CD4-positive, alpha-beta T cell treated with Interleukin-17A for 1 hour (primary cell): Measurements from ENCODE around the gene RPUSD3.

Source experiments
- DNase-seq: peaks from one replicate; pipeline ENCODE4 v3.0.0-alpha.2; 2020

Gene RPUSD3

DNA sequence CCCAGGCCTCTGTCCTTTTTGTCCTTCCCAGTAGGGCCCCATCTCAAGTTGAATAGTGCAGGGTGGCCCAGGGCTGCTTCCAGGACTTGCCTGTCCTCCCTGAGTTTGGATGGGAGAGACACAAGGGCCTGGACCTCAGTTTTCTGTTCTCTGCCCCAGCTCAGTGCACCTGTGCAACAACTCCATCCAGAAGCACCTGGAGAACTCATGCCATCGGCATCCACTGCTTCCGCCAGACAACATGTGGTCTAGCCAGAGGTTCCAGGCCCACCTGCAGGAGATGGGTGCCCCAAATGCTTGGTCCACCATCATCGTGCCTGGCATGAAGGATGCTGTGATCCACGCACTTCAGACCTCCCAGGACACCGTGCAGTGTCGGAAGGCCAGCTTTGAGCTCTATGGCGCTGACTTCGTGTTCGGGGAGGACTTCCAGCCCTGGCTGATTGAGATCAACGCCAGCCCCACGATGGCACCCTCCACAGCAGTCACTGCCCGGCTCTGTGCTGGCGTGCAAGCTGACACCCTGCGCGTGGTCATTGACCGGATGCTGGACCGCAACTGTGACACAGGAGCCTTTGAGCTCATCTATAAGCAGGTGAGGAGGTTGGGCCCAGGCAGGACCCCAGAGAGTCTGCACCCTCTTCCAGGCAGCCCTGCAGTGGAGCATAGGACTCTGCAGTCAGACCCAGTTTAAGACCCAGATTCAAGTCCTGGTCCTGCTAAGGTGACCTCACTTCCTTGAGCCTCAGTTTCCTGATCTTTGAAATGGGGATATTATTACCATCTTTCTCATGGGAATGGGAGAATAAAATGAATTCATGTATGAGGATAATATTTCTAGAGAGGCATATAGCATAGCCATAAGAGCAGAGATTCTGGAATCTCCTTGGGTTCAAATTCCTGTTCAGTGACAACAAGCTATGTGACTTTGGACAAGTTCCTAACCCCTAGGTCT lies 14.7 kb downstream of the RPUSD3 start:
- DNase-seq, result no peak

DNA sequence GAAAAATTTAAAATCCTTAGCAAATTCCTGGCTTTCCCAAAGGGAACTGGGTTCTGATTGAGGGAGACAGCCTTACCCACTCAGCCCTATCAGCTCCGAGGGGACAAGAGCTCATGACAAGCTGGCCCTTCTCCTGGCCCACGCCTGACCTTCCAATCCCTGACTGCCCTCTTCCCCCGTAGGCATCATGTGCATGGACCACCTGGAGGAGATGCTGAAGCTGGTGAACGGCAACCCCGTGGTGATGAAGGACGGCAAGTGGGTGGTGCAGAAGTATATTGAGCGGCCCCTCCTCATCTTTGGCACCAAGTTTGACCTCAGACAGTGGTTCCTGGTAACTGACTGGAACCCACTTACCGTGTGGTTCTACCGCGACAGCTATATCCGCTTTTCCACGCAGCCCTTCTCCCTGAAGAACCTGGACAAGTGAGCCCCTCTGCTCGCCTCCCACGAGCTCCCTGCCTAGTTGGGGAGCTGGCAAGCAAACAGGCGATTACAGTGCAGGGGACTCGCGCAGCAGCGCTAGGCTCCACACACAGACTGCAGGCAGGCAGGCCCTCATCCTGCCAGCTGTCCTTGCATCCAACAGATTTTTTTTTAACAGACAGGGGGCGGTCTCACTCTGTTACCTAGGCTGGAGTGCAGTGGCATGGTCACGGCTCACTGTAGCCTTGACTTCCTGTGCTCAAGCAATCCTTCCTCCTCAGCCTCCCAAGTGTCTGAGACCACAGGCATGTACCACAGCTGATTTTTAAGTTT lies 16.8 kb downstream of the RPUSD3 start:
- DNase-seq, result peak; percentile 36

DNA sequence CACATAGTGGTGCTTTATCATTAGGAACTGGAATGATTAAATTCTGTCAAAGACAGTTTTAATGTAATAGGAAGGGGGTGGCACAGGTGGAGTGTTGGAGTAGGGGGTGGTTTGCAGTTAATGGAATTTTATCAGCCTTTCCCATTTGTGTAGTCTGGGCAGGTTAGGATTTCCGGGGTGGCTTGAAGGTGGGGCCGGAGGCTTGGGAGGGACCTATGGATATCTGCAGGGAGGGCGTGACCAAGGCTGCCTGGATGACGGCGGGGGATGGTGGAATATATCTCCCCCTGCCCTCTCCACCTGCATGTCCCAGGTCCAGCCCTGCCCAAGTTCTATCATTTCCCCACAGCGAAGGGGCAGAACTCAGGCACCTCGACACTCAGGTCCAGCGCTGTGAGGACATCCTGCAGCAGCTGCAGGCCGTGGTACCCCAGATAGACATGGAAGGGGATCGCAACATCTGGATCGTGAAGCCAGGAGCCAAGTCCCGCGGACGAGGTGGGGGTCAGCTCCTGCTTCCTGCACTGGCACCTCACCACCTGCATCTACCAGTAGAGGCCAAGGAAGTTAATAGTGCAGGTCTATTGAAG lies 18.3 kb downstream of the RPUSD3 start:
- DNase-seq, result no peak

DNA sequence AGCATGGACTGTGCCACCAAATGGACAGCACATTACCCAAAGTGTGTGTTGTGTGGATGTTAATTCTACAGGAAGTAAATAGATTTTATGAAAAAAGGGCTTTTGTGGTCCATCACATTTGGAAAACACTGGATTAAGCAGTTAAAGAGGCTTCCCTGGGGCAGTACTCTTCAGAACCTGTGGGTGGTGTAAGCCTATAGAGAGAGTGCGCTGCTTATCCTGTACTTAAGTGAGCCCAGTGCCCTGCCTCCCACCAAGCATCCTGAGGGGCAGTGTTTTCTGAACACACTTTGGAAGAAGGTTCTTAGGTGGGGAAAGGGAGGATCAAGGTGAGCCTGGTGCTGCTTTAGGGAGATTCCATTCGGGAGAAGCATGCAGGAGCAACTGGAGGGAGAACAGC lies 22.9 kb downstream of the RPUSD3 start:
- DNase-seq, result no peak

DNA sequence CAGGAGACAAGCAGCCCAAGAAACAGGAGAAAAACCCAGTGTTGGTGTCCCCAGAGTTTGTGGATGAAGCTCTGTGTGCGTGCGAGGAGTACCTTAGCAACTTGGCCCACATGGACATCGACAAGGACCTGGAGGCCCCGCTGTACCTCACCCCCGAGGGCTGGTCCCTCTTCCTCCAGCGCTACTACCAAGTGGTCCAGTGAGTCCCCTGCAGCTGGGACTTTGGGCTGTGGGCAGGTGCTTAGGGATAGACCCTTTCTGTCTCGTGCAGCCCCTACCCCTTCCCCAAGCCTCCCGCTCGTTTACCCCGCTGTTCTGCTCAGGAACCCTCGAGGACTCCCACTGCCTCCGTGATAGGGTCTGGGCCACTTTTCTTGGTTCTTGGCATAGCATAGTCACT lies 23.3 kb downstream of the RPUSD3 start:
- DNase-seq, result no peak

DNA sequence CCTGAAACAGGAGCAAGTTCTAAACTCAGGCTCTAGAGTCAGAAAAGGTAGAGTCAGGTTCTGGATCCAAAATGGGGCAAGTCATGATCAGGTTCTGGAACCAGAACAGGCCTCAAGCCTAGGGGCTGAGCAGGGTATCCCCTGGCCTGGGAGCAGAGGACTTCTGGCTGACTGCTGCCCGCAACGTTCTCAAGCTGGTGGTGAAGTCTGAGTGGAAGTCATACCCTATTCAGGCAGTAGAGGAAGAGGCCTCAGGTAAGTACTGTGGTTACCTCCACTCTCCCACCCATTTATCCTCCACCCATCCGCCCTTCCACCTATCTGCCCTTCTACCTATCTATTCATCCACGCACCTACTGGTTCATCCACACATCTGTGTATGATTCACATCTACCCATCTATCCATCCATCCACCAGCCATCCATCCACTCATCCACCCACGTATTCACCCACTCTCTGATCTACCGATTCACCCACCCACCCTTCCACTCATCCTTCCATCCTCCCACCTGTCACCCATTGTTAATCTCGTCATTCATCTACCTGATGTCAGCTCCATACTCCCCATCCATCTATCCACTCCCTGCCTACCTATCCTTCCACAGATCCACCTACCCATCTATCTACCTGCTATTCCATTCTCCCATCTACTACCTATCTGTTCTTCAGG lies 25.0 kb downstream of the RPUSD3 start:
- DNase-seq, result no peak

DNA sequence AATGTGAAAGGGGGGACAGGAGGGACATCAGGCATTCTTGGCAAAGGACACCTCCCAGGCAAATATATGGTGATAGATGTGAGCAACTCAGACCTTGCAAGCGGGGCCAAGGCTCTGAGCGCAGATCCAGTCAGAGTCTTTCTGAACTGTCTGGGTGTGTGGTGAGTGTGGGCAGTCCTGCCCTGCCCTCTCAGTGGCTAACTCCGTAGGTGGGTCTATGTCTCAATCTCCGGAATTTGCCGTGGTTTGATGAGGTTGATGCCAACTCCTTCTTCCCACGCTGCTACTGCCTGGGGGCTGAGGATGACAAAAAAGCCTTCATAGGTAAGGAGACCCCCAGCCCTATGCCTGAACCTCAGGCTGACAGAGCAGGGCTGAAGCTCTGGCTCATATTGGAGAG lies 26.4 kb downstream of the RPUSD3 start:
- DNase-seq, result no peak

DNA sequence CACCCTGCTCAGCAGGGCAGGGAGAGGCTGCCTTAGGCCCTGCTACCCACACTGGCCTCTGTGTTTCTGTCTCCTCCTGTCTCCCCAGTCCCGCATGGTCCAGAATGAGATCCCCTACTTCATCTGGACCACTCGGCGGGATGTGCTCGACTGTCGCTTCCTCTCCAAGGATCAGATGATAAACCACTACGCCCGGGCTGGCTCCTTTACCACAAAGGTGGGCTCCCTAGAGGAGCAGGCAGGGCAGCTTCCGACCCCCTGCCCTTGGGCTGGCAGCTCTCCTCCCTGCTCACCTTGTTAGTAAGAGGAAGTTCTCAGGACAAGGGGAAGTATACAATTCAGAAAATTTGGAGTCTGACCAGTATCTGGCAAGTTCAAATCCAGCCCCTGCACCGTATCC lies 27.8 kb downstream of the RPUSD3 start:
- DNase-seq, result no peak

DNA sequence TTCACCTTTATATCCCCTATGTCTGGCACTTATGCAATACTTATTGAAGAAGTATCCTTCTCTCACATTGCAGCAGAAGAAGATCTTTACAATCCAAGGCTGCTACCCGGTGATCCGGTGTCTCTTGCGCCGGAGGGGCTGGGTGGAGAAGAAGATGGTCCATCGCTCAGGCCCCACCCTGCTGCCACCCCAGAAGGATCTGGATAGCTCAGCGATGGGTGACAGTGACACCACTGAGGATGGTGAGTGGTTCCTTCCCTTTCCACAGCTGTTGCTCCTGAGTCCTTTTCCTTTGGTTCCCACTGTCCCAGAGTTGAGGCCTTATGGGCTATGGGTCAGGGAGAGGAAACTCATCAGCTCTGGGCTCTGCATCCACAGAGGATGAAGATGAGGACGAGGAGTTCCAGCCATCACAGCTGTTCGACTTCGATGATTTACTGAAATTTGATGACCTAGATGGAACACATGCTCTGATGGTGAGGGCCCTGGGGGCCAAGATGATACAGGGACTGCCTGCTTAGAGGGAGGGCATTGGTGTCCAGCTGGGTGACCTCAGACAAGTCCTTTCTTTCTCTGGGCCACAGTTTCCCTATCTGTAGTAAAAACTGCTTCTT lies 30.8 kb downstream of the RPUSD3 start:
- no peak for DNase-seq

DNA sequence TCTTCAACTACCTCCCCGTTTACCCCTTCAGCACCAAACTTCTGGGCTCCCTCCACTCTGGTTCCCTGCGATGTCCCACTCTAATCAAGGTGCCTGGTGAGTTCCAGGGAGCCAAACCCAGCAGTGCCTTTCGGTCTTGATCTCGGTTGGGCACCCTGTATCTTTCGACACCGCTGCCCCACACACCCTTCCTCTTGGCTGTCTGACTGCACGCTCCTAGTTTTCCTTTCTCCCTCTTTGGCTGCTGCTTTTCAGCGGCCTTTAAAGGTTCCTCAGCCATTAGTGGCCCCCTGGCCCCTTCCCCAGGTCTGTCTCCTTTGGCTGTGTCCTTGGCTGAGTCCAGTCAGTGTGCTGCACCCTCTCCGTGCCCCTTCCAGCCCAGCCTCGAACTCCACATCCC lies 33.0 kb downstream of the RPUSD3 start:
- DNase-seq, result no peak

DNA sequence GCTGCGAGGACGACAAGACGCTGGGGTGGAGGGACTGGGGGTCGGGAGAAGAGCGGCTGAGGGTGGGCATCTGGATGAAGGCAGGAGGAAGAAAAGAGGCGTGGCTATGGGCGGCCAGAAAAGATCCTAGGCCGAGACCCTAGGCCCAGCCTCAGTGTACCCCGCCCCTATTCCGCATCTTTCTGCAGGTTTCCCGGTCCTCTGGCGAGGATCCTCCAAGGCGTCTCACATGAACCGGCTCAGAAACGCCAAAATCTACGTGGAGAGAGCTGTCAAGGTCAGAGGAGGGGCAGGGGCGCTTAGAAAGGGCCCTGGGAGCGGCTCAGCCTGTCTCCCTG lies 33.4 kb downstream of the RPUSD3 start:
- DNase-seq, result no peak

DNA sequence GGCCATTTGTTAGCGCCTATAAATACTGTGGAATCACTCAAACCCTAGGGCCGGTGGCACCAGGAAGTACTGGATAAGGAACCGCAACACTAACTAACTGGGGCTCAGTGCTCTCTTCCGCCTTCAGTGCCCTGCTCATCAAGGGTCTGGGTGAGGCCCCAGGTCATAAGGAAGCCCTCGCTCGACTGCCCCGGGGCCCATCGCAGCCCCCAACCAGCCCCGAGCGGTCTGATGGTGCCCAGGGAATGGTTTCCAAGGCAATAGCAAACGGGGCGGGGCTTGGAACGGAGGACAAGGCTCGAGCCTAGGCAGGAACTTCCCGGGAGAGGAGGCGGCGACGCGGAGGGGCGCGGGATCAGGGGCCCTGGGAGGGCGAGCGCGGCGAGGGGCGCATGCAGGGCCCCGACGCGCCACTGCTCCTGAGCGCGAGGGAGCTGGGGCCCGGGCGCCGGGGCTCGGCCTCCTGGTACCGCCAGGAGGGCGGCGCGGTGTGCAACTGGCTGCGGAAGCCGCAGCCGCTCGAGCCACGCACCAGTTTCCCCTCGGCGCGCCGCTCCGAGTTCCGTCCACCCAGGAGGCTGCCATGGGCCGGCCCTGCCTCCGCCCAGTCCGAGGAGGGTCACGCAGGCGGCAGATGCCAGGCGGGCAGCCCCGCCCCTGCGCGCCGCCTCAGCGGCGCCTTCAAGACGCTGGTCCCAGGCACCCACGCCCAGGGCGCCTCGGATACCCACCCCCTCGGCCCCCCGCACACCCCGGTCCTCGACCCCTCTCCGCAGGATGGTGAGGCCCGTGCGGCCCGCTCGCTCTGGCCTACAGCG lies 34.0 kb downstream of the RPUSD3 start, which contains the start of gene TTLL3:
Gene TTLL3 (plus strand): TSS at position 648 of the 818 bp plus-strand sequence. CDS start 400 bp downstream, outside the sequence.
- peak; percentile 41 for DNase-seq

DNA sequence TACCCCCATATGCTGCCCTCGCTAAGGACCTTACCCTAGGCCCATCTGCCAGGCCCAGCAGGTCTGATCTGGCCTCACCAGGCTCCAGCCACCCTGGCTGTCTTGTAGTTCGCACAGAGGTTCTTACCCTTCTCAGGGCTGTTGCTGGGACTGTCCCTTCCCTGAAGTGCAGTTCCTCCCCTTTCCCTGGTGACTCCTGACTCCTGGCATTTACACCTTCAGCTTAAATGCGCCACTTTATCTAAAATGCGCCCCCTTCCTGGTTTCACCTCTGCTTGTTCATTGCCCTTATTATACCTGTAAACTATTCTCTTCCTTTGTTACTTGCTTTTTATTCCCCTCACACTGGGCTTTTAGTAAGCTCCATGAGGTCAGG lies 34.6 kb downstream of the RPUSD3 start:
- DNase-seq, result no peak

DNA sequence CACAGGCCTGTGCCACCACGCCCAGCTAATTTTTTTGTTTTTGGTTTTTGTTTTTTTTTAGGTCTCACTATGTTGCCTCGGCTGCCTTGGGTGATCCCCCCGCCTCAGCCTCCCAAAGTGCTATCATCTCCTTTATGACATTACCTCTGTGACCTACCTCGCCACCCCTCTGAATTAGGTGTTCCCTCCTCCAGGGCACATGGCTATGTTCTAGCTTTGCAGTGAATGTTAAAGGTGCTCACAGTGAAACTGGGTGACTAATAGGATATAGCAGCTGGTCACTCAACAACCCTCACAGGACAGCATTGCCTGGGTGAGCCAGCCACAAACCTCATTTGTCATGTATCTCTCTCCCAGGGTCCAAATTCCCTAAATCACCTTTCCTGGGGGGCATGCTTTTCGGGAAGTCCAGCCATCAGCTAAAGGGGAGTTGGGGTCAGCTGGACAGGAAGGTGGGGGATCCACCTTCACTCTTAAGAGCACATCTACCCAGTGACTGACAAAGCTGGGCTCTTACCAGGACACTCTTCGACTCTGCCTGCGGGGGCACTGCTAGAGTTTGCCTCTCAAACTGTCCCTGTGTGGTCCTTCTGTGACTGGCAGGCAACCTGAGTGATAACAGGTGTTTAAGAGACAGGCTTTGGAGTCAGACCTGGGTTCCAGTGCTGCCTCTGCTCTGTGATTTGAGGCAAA lies 35.3 kb downstream of the RPUSD3 start:
- peak; percentile 60 for DNase-seq

DNA sequence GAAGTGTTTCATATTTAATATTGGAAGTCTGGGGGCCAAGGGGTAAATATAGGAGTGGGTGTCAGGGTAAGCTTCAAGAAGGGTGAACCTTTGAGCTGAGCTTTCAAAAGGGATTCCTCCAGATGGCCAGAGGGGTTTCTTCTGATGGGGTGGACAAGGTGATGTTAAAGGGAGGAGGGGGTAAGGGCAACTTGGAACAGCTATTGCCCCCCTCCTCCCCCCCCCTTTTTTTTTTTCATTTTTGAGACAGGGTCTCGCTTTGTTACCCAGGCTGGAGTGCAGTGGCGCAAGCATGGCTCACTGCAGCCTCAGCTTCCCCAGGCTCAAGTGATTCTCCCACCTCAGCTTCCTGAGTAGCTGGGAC lies 35.8 kb downstream of the RPUSD3 start:
- DNase-seq, result no peak

DNA sequence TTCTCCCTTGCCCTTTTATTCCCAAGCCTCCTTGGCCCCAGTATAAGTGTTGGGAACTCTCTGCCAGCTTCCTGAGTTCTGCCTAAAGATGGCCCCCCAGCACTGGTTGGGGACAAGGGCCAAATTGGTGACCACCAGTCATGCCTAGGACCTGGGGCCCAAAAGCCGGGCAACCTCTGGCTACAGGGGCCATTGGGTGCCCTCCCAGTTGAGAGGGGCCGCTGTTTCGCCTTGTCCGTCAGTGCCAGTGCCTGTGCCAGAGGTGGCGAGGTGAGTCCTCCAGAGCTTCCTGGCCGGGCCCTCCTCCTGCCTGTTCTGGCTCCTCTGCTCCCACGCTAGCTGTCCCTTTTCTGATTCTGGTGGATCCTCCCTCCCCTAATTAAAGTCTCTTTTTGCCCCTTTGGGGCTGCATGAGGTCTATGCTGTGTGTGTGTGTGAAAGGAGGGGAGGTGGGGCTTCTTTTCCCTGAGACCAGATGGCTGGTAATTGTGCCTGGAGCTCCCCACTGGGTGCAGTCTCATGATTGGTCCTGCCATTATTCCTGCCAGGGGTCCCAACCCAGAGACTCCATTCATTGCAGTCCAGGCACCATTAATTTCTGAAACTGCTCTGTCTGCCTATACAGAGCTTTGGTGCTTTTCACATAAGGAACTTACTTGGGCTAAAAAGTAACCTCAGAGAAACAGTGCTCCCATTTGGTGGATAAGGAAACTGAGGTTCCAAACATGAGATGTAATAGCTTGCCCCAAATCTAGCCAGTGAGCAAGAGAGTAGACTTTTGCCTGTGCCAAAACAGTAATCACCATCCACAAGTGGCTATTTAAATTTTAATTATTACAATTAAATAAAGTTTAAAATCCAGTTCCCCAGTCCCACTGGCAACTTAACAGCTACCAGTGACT lies 36.9 kb downstream of the RPUSD3 start:
- DNase-seq, result no peak

DNA sequence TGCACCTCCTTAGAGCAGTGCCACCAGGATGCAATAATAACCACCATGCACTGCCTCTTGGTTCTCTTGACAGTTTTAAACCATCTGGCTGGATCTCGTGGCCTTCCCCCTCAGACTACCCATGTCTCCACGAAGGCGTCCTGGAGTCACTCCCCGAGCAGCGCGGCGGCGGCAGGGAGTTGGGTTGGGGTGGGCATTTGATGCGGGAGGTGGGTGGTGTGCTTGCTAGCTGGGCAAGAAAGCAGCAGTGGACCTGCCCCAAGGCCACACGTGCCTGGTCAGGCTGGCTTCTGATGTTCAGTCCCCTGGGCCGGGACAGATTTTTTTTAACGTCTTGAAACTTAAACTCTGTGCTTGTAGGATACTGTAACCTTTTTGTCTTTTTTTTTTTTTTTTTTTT lies 37.7 kb downstream of the RPUSD3 start:
- DNase-seq, result no peak

DNA sequence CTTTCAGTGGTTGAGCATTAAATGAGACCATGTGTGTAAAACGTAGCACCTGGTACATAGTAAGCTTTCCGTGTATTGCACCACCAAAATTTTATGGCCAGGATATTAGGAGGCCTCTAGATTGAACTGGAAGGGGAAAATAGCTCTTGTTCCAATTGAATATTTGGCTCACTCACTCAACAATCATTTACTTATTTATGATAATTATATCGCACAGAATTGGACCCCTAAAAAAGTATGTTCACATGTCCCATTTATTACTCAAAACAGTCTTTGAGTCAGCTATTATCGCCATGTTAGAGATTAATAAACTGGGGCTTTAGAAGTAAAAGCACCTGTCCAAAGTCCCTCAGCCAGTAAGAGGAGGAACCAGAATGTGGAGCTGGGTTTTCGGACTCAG lies 38.8 kb downstream of the RPUSD3 start:
- no peak for DNase-seq

DNA sequence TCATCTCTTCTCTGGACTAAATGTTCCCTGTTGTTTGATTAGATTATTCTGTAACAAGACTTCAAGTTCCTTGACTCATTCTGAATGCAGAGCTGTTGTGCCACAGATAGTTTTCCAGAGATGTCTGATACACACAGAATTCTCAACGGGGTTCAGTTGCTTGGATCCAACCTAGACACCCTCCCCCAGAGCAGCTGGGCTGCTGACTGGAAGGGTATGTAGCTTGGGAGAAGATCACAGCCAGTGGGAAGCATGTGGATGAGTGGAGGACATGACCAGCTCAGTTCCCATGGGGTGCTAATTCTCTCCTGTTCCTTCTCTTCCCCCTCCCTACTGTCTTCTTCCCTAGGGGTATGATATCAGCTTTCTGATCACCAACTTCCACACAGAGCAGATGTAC lies 40.3 kb downstream of the RPUSD3 start:
- no peak for DNase-seq

DNA sequence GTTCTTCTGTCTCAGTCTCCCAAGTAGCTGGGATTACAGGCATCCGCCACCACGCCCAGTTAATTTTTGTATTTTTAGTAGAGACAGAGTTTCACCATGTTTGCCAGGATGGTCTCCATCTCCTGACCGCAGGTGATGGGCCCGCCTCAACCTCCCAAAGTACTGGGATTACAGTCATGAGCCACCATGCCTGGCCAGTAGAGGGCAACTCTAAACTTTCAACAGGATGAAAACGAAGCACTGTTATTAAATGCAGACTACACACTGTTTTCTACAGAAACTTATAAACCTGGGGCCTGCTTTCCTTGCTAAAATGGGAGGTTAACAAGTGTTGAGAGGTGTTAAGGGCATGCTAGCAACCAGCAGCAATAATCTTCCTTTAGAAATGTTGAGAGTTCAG lies 43.3 kb downstream of the RPUSD3 start:
- no peak for DNase-seq
